Measurements from ENCODE around the gene AKAP10.
"Not testable (repeated sequence)": the region's sequence is repeated elsewhere in the genome, so short reads cannot be mapped to it uniquely, and the experiment has no call there.

DNA sequence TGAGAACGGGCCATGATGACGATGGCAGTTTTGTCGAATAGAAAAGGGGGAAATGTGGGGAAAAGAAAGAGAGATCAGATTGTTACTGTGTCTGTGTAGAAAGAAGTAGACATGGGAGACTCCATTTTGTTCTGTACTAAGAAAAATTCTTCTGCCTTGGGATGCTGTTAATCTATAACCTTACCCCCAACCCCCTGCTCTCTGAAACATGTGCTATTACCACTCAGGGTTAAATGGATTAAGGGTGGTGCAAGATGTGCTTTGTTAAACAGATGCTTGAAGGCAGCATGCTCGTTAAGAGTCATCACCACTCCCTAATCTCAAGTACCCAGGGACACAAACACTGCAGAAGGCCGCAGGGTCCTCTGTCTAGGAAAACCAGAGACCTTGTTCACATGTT is 26.2 kb downstream of the AKAP10 start:
- TF ChIP-seq, protein P1, sequence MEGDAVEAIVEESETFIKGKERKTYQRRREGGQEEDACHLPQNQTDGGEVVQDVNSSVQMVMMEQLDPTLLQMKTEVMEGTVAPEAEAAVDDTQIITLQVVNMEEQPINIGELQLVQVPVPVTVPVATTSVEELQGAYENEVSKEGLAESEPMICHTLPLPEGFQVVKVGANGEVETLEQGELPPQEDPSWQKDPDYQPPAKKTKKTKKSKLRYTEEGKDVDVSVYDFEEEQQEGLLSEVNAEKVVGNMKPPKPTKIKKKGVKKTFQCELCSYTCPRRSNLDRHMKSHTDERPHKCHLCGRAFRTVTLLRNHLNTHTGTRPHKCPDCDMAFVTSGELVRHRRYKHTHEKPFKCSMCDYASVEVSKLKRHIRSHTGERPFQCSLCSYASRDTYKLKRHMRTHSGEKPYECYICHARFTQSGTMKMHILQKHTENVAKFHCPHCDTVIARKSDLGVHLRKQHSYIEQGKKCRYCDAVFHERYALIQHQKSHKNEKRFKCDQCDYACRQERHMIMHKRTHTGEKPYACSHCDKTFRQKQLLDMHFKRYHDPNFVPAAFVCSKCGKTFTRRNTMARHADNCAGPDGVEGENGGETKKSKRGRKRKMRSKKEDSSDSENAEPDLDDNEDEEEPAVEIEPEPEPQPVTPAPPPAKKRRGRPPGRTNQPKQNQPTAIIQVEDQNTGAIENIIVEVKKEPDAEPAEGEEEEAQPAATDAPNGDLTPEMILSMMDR (conservative IDR thresholded peaks at IDR 0.05; ENCODE audit: low read depth, low read length), result not testable (repeated sequence)
- not testable (repeated sequence) for TF ChIP-seq EZH2 (IDR thresholded peaks at IDR 0.05; ENCODE audit: low read length, unreplicated experiment); EZH2phosphoT487 (IDR thresholded peaks at IDR 0.05; ENCODE audit: borderline replicate concordance, low read length)

Measured in PC-3 (cell line).